HUDEP-2 (cell line): ENCODE results near the gene TRUB2.

Experiments used
- DNase-seq, 76 experiments: peaks; one replicate each; lab custom pipeline; 2025; ENCODE audit not compliant: unreplicated experiment in 76 of 76; lab: John Stamatoyannopoulos, UW

TRUB2 gene

DNA sequence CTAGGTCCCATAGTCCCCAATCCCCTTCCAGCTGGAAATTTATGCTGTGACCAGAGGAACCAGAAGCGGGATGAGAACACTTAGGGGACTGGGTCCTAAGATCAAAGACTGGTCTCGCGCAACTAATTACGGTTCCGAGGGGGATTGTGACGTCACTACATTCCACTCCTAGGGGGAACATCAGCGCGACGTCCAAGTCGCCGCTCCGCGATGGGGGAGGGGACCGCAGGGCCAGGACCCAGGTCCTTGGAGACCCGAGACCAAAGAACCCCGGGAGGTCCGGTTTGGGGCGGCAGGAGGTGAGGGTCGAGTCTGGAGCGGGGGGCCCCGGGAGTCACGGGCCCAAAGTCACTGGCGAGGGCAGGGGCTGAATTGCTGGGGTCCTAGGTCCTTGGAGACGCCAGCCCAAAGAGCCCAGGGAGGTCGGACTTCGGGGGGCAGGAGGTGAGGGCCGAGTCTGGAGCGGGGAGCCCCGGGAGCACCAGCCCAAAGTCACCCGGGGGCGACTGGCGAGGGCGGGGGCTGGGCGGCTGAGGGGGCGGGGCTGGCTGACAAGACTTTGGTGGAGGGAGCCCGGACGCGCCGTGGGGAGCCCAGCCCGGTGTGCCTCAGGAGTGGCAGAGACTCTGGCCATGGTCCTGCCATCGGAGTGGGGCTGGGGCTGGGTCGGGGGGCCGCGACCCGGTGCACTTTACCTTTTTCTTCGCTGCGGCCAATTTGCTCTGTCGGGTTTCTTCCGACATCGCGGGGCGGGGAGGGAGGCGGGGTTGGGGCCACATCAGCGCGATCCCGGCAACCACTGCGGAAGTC, 46.8 kb downstream of the TRUB2 start, which contains the start of gene GOLGA2:
Gene GOLGA2, minus strand, starts transcription at position 810 of the 810 bp plus-strand sequence. Its CDS starts 31 bp downstream, at position 779.
- peak in 18 of 76 experiments; percentile 41 to 83 (median 74) for DNase-seq

DNA sequence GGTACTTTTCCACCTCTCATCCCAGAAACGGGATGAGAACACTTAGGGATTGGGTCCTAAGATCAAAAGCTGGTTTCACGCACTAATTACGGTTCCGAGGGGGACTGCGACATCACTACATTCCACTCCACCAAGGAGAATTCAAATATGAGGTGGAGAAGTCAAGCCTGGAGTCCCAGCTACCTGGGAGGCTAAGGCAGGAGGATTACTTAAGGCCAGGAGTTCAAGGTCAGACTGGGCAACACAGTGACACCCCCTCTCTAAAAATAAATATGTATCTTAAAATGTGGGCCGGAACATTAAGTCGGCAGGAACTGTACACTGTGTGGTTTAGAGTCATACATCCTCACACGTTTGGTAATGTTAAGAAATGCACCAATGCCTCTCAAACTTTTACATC, 48.0 kb downstream of the TRUB2 start:
- no peak for DNase-seq

DNA sequence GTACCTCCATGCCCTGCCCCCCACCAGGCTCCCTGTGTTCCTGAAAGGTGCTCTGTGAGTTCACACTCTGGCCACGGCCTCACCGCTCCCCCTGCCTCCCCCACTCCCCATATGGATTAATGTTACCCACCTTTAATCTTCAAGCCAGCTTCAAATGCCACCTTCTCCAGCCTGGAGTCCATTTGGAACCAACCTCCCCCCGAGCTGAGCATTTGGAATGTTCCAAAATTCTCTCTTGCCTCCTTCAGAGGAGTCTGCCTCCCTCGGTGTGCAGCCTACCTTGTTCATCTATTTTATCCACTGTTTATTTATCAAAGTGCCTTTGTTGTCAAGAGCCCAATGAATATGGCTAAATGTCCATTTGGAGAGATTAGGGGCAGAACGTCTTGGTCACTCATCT, 50.7 kb downstream of the TRUB2 start:
- no peak for DNase-seq

DNA sequence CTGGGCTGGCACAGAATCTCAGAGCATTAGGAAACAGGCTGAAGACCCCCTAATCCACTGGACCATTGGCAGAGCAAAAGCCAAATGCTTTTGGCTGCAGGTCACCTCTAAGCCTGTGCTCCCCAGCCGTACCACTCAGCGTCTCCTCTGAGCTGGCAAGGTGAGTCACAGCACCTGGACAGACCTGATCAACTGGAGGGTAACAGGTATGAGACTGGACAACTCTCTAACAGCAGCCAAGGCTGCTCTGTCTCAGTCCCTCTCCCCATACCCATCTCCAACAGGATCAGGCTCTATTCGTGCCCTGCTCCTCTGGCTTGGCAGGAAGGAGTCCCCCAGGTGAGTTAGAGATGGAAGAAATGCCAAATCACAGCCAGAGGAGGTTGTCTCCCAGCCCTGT, 51.1 kb downstream of the TRUB2 start:
- no peak for DNase-seq

DNA sequence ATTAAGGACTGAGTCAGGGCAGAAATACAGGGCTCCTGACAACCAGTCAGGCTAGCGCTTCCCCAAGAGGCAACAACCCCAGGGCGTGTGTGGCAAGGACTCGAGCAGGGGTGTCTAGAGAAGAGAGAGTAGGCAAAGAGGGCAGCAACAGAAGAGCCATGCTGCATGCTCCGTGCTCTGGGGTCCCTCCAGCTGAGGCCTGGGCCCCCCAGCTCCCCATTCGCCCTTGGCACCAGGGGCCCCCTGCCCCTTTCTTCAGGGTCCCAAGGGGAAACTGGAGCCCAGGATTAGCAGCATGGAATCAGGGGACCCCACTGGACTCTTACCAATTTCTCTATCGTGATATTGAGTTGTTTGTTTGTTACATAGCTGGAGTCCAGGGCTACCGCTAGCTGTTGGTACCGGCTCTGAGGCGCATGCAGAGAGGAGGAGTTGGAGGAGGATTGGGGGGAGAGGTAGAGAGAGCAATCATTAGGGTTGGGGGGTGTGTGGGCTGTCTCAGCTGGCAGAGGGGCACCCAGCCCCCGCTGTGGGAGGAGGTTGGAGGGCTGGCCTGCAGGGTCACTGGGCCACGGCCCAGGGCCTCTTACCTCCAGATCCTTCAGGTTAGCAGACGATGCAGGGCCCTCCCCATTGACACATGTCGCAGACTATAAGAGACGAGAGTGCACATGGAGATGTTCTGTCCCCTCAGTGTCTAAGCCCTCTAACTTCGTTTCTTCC, 55.2 kb downstream of the TRUB2 start:
- no peak for DNase-seq

DNA sequence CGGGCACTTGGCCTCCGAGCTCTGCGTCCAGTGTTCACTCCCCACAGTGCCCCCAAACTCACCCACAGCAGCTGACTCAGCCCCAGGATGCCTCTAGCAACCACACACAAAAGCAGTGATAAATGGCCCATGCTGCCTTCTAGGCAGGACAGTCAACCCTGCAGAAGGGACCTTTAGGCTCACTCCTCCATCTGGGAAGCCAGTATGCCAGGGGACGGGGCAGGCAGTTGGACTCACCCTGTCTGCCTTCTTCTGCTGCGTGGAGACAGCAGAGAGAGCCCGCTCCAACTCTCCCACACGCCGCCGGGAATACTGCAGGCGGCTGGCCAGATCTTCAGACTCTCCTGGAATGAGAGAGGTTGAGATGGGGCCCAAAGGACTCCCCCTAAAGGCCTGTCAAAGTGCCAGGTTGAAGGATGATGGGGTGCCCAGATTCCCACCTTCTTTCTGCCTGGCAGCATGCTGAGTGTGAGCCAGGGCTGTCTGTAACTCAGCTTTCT, 56.8 kb downstream of the TRUB2 start:
- DNase-seq = no peak

DNA sequence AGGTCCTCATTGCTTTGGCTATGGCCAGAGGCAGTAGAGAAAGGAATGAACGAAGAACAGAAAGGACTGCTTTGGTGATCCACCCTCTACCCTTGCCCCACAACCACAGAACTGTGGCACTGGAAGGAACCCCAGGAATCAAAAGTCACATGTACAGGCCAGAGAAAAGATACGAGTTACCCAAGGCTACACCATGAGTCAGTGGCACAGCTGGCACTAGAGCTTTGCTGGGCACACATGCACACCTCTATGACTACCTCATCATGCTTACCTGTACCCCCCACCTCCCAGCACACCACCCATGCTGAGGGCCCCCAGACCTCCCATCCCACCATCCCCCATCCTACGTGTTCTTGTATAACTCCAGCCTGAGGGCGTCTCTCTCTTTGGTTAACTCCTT, 59.6 kb downstream of the TRUB2 start:
- DNase-seq = no peak

DNA sequence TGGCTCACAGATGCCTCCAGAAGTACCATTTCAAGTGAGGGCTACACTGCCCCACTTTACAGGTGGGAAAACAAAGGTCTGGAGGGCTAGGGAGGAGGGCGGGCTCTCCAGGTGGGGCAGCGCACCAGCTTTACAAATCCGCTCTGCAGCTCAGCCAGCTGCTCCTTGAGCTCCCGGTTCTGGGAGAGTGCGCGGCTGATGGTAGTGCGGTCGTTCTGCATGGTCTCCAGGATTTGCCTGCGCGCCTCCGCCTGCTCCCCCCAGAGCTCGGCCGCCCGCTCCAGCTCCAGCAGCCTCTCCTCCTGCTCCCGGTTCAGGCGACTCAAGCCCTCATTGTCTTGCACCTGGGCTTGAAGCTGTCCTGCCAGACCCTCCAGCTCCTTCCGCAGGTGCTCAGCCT, 61.9 kb downstream of the TRUB2 start:
- DNase-seq = no peak

DNA sequence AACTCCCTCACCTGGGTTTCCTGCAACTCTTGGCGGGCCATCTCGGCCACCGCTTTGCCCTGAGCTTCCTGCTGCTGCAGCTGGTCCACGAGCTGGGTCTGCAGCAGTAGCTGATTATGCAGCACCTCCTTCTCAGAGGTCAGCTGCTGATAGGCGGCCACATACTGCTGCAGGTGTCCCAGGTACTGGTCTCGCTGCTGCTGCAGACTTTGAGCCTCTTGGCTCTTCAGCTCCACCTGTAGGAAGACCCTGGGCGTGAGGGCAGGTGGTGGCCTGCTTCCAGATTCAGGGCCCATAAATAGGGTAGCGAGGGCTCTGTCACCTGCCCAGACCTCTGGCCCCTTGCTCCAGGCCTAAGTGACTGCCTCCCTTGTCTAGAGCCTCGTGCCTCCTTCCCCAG, 63.1 kb downstream of the TRUB2 start:
- no peak for DNase-seq

DNA sequence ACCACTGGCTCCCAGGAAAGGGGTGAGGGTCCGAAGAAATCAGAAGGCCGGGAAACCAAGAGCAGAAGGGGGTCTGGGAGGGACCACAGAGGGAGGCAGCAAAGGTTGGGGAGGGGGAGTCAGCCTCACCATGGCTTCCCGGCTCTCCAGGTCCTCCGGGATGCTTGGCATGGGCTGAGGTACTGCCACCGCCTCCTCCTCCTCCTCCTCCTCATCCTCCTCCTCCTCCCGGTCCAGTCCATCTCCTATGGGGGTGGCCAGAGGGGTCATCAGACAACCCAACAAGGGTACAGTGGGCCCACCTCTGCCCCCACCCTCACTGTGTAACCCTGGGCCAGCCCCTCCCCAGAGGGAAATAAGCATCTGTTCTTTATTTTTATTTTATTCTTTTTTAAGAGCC, 63.9 kb downstream of the TRUB2 start:
- no peak for DNase-seq

DNA sequence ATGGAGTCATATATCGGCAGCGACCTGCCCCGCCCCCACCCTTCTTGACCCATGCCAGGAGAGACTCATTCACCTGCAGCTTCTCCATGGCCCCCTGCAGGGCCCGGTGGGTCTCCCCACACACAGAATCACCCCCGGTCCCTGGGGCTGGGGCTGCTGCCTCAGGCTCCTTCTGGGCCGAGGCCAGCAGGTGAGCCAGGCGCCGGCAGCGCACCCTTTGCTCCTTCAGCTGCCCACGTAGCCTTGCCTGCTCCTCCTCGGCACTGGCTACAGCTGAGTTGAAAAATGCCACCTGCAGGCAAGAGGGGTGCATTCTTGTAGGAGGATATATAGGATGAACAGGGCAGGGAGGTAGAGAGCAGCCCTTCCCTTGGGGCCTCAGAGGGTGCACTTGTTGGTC, 64.3 kb downstream of the TRUB2 start:
- no peak for DNase-seq

DNA sequence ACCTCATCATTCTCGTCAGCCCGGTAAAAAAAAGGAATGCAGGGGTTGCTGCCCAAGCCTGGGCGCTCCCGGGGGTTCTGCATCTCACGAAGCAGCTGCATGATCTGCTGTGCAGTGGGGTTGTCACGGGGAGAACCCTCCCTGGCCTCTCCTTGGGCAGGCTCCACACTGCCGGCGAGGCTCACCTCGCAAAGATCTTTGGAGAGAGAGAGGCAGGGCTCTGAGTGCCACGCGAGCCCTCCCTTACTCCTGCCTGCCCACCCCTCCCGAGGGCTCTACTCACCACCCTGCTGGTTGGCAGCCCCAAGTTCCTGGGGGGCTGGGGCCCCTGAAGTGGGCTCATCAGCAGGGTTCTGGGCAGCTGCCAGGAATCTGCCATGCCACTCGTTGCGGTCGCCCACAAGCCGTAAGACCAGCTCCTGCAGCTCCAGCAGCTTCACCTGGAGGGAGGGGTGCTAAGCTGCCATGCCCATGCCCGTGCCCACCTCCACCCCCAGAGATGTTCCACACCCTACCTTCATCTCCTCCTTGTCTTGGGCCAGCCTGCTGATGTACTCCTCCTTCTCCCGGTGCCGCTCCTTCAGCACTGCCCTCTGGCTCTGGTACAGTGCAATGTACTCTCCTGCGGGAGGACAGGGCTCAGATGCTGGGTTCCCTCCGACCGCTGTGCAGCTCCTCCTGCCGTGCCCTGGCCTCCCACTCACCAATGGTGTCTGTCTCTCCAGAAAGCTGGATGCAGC, 65.0 kb downstream of the TRUB2 start:
- no peak for DNase-seq
